Measurements from ENCODE around the gene GTF2H1.

DNA sequence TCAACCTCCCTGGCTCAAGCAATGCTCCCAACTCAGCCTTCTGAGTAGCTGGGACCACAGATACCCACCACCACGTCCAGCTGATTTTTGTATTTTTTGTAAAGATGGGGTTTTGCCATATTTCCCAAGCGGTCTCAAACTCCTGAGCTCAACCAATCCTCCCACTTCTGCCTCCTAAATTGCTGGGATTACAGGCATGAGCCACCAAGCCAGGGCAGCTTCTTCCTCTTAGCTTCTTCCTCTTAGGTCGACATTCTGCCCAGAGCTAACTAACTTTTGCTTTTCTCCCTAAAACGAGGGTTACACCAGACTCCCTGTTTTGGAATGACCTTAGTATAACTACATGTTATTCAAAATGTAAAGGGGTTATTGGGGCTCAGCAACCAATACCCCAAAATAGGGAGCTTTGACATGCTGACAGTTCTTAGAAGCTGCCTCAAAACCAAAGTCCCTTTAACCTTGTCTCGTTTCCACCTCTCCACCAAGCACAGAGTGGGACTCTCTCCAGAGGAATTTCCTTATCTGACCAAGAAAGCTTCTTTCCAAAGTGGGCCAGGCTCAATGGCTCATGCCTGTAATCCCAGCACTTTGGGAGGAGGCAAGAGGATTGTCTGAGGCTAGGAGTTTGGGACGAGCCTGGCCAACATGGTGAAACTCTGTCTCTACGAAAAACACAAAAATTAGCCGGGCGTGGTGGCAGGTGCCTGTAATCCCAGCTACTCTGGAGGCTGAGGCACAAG, 7.4 kb upstream of the GTF2H1 start:
- TF ChIP-seq CTCF (IDR thresholded peaks at IDR 0.05): no peak
- TF ChIP-seq POLR2A (IDR thresholded peaks at IDR 0.05): no peak
